ENCODE measurements around the gene C11orf71.

The C11orf71 gene

GRCh38 chr11:114358716-114359115, 41.6 kb downstream of the C11orf71 start:
- peak; percentile 75 for DNase-seq (ENCODE audit: low read depth)

GRCh38 chr11:114354076-114354475, 46.2 kb downstream of the C11orf71 start:
- peak; percentile 99 for DNase-seq (ENCODE audit: low read depth)

- DNase-seq (ENCODE audit: low read depth) = peak; percentile 56
Observed at GRCh38 chr11:114353443-114353842, 46.9 kb downstream of the C11orf71 start.

GRCh38 chr11:114350022-114350421, 50.3 kb downstream of the C11orf71 start:
- no peak for DNase-seq (ENCODE audit: low read depth)
